ENCODE results near the gene FSTL5. TPM values are rescaled to one million over a fixed set of nuclear protein-coding genes. Genes with fewer than 3 reads are reported as not detected.

Gene FSTL5
- total RNA-seq, 4 donors from 2014 or later: 0.33 to 0.52 (median 0.40) TPM

DNA sequence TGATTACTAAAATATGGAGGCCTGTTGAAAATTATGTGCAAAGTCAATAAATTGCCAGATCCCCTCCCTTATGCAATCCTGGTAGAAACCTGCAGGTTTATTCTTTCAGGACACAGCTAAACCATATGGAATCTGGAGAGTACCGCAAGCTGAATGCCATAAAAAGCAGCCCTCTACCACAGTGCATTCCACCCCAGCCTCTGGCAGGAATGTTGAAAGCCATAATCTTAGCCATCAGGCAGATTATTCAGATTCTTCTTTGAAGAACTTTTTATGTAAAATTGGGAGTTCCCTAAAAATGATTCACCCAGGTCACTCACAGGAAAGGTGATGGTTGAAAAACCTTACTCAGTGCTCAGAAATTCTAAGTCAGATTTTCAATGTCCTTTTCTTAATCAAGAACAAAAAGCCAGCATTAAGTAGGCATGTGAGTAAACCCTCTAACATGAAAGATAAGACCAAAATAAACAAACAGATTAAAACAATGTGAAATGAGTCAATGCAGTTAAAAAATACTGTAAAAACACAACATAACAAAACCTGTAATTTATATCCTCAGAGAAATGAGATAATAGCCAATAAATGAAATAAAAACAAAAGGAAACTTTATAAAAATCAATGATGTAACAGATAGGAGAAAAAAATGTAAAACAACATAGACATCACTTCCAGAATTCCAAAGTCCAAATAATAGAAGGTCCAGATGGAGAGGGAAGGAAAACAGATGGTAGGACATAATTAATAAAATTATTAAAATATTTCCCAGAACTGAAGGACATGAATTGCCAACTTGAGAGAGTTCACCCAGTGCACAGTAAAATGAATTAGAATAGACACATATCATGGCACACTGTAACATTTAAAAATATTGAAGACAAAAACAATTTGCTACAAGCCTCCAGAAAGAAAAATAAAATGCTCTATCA is 226.9 kb downstream of the FSTL5 start:
- intact Hi-C loops (cut with DNase I): no loop called here

GRCh38 chr4:161931089-161931488 is 232.7 kb downstream of the FSTL5 start:
- 56% methylated on average over 1 of the region's 1 CpG for WGBS
- no peak overlapping the region for H3K4me3 ChIP-seq
- no peak overlapping the region for H3K27ac ChIP-seq (replicated peaks in 1 of 4)
- intact Hi-C loops (cut with DNase I): no loop called here
- no peak for TF ChIP-seq EP300 (IDR thresholded peaks at IDR 0.05)
- no peak for TF ChIP-seq POLR2A (IDR thresholded peaks at IDR 0.05; ENCODE audit: low read depth)
- no peak for TF ChIP-seq CTCF (IDR thresholded peaks at IDR 0.05)
- TF ChIP-seq POLR2AphosphoS5 (IDR thresholded peaks at IDR 0.05): no peak
- H3K4me1 ChIP-seq: no peaks in the 10 kb centered on the region
- H3K9me3 ChIP-seq: no peaks in the 10 kb centered on the region
- no peaks in the 10 kb centered on the region for H3K27me3 ChIP-seq
- H3K36me3 ChIP-seq: no peaks in the 10 kb centered on the region
- no peak for DNase-seq (ENCODE audit: extremely low spot score)

More for the DNA sequence above, 226.9 kb downstream of the FSTL5 start:
- Histone ChIP-seq H3K4me3 (no peak overlapping the region), H3K36me3 (no peaks in the 10 kb centered on the region), H3K27me3 (no peaks in the 10 kb centered on the region), H3K27ac (replicated peaks in 1 of 4) (no peak overlapping the region), H3K9me3 (no peaks in the 10 kb centered on the region), H3K4me1 (no peaks in the 10 kb centered on the region)
- DNase-seq (ENCODE audit: extremely low spot score): no peak
- 91% methylated on average over 1 of the region's 1 CpG for WGBS
- TF ChIP-seq CTCF (IDR thresholded peaks at IDR 0.05): no peak
- TF ChIP-seq EP300 (IDR thresholded peaks at IDR 0.05): no peak
- TF ChIP-seq POLR2AphosphoS5 (IDR thresholded peaks at IDR 0.05): no peak
- no peak for TF ChIP-seq POLR2A (IDR thresholded peaks at IDR 0.05; ENCODE audit: low read depth)

- intact Hi-C loops (cut with DNase I): no loop called here
- TF ChIP-seq EP300 (IDR thresholded peaks at IDR 0.05) (no peak), POLR2A (IDR thresholded peaks at IDR 0.05; ENCODE audit: low read depth) (no peak), POLR2AphosphoS5 (IDR thresholded peaks at IDR 0.05) (no peak), CTCF (IDR thresholded peaks at IDR 0.05) (no peak)
Observed at GRCh38 chr4:161929956-161930355, 233.8 kb downstream of the FSTL5 start.

DNA sequence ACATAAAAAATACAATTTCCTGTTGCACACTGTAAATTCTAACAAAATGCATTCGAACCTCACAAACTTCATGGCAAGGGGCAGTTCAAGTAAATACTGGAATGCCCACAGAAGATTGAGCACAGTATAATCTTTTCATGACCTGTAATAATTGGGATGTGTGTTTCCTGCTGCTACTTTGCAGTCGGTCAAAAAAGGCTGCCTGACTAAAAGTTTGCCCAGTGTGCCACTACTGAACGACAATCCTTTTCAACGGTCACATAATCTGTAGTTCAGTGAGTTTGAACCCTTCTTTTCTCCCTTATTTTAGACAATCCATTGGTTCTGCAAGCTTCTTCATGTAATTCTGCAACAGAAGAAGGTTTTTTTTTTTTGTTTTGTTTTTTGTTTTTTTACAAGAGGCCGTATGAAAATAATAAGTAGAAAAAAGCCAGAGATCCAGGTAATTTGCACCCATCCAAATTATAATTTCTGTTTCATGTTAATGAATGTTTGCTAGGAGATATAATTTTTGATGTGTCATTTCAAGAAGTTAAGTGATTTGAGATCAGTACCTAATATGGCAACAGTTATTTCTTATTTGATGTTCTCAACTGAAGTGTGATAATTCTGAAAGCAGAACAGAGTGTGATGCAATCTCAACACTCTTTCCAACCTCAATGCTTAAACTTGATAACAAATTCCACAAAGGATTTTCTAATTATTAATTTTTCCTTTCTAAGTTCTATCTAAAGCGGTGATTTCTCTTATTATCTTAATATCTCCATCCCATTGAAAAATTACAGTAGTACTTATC is 237.6 kb downstream of the FSTL5 start:
- WGBS: 76% methylated on average over 6 of the region's 6 CpGs
- intact Hi-C loops (cut with DNase I): no loop called here
- Histone ChIP-seq H3K27ac (replicated peaks in 1 of 4) (no peak overlapping the region), H3K36me3 (no peaks in the 10 kb centered on the region), H3K27me3 (no peaks in the 10 kb centered on the region), H3K4me1 (no peaks in the 10 kb centered on the region), H3K4me3 (no peak overlapping the region), H3K9me3 (no peaks in the 10 kb centered on the region)
- TF ChIP-seq CTCF (IDR thresholded peaks at IDR 0.05) (no peak), EP300 (IDR thresholded peaks at IDR 0.05) (no peak), POLR2AphosphoS5 (IDR thresholded peaks at IDR 0.05) (no peak), POLR2A (IDR thresholded peaks at IDR 0.05; ENCODE audit: low read depth) (no peak)
- DNase-seq (ENCODE audit: extremely low spot score): no peak

More at GRCh38 chr4:161929956-161930355, 233.8 kb downstream of the FSTL5 start:
- H3K27ac ChIP-seq (replicated peaks in 1 of 4): no peak overlapping the region
- H3K4me3 ChIP-seq: no peak overlapping the region
- H3K4me1 ChIP-seq: no peaks in the 10 kb centered on the region
- no peaks in the 10 kb centered on the region for H3K9me3 ChIP-seq
- DNase-seq (ENCODE audit: extremely low spot score): no peak
- no peaks in the 10 kb centered on the region for H3K27me3 ChIP-seq
- H3K36me3 ChIP-seq: no peaks in the 10 kb centered on the region
